Measurements from ENCODE around the gene OR1D5. TPM values are rescaled to one million over a fixed set of nuclear protein-coding genes. Genes with fewer than 3 reads are reported as not detected.

OR1D5 gene
- polyA plus RNA-seq, 1 experiment: not detected

DNA sequence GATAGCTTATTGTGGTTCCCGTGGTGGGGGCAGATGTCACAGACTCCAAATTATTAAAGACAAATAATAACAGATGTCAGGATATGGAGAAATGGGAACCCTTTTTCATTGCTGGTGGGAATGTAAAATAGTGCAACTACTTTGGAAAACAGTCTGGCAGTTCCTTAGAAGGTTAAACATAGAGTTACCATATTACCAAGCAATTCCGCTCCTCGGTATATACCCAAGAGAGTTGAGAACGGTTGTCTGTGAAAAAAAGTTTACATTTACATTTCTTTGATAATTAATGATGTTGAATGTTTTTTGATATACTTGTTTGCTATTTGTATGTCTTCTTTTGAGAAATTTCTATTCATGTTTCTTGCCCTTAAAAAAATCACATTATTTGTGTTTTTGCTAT is 41.2 kb downstream of the OR1D5 start:
- peaks cover 29% of the 10 kb centered on the region for H3K9me3 ChIP-seq (ENCODE audit: control insufficient read depth, insufficient read depth, low read length)
- TF ChIP-seq, protein P1, sequence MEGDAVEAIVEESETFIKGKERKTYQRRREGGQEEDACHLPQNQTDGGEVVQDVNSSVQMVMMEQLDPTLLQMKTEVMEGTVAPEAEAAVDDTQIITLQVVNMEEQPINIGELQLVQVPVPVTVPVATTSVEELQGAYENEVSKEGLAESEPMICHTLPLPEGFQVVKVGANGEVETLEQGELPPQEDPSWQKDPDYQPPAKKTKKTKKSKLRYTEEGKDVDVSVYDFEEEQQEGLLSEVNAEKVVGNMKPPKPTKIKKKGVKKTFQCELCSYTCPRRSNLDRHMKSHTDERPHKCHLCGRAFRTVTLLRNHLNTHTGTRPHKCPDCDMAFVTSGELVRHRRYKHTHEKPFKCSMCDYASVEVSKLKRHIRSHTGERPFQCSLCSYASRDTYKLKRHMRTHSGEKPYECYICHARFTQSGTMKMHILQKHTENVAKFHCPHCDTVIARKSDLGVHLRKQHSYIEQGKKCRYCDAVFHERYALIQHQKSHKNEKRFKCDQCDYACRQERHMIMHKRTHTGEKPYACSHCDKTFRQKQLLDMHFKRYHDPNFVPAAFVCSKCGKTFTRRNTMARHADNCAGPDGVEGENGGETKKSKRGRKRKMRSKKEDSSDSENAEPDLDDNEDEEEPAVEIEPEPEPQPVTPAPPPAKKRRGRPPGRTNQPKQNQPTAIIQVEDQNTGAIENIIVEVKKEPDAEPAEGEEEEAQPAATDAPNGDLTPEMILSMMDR (IDR thresholded peaks at IDR 0.05; ENCODE audit: low read depth, low read length): no peak
- CTCF ChIA-PET: no interaction called here
- DNase-seq (ENCODE audit: low read depth, low spot score): no peak
- H3K27ac ChIP-seq (ENCODE audit: low read depth, low read length): no peak overlapping the region
- H3K4me3 ChIP-seq (ENCODE audit: low read depth, low read length): no peak overlapping the region
- H3K27me3 ChIP-seq (ENCODE audit: control insufficient read depth, insufficient read depth, low read length): no peaks in the 10 kb centered on the region
- POLR2A ChIA-PET: no interaction called here

DNA sequence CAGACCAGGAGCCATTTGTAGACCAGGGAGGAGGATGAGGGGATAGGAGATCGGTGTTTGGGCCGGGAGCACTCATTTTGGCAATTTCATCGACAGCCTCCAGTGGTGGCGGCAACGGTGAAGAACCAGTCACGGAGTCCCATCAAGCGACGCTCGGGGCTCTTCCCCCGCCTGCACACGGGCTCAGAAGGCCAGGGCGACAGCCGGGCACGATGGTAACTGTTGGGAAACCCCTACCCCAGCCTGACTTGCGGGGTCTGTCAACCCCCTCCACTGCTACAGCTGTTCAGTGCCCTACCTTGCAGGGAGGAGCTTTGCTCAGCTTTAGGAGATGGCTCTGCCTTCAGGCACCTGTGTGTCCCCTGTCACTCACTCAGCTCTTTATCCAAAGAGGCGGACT is 43.0 kb downstream of the OR1D5 start:
- no peak for DNase-seq (ENCODE audit: low read depth, low spot score)
- TF ChIP-seq, protein P1 (IDR thresholded peaks at IDR 0.05; ENCODE audit: low read depth, low read length): no peak
- Histone ChIP-seq H3K9me3 (ENCODE audit: control insufficient read depth, insufficient read depth, low read length) (peaks cover 11% of the 10 kb centered on the region), H3K27ac (ENCODE audit: low read depth, low read length) (no peak overlapping the region), H3K27me3 (ENCODE audit: control insufficient read depth, insufficient read depth, low read length) (no peaks in the 10 kb centered on the region), H3K4me3 (ENCODE audit: low read depth, low read length) (no peak overlapping the region)
- CTCF ChIA-PET: no interaction called here
- POLR2A ChIA-PET: no interaction called here

DNA sequence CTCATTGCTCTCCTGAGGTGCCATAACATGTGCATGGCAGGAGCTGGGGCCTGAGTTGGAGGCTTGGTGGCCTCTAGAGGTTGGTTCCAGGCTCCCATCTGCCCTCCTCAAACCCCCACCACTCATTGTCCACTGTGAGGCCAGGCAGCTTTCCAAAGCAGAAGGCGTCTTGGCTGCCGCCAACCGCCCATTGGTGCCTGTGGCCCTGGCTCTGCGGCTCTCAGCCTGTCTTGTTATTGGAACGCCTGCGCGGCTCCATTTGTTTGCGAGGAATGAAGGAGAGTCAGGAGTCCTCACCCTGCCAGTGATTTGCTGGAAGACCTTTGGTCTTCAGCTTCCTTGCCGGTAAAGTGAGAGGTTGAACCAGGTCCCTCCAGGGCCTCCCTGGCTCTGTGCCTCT is 43.6 kb downstream of the OR1D5 start:
- peaks cover 10% of the 10 kb centered on the region for H3K9me3 ChIP-seq (ENCODE audit: control insufficient read depth, insufficient read depth, low read length)
- no peak for DNase-seq (ENCODE audit: low read depth, low spot score)
- TF ChIP-seq, protein P1 (IDR thresholded peaks at IDR 0.05; ENCODE audit: low read depth, low read length): no peak
- H3K27ac ChIP-seq (ENCODE audit: low read depth, low read length): no peak overlapping the region
- CTCF ChIA-PET: no interaction called here
- H3K4me3 ChIP-seq (ENCODE audit: low read depth, low read length): no peak overlapping the region
- POLR2A ChIA-PET: no interaction called here
- H3K27me3 ChIP-seq (ENCODE audit: control insufficient read depth, insufficient read depth, low read length): no peaks in the 10 kb centered on the region

DNA sequence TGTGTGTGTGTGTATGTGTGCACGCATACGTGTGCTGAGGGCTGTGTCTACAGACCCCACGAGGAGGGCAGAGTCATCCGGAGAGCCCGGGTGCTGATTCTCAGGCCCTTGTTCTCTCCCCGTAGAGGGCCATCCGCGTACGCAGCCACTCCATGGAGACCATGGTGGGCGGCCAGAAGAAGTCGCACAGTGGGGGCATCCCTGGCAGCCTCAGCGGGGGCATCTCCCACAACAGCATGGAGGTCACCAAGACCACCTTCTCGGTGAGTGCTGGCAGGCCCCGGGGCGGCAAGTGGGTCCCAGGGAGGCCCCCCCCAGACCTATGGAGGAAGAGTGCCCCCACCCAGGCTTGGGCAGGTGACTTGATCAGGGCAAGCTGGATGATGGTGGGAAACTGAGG is 45.5 kb downstream of the OR1D5 start:
- CTCF ChIA-PET: no interaction called here
- no peak overlapping the region for H3K4me3 ChIP-seq (ENCODE audit: low read depth, low read length)

DNA sequence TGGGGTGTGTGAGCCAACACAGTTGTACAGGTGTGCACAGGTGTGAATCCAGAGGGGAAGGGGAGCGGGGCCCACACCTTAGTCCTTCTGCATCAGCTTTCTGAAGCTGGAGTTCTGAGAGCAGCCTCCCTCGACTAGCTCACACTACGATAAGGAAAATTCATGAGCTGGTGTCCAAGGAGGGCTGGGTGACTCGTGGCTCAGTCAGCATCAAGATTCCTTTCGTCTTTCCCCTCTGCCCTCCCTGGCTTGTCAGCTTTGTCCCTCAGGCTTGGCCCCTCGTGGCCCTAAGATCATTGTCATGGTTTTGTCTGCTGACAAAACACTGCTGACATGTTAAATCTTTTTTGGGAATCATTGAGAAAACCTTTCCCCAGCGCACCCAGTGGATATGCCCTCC is 47.5 kb downstream of the OR1D5 start:
- Histone ChIP-seq H3K4me3 (ENCODE audit: low read depth, low read length) (no peak overlapping the region), H3K9me3 (ENCODE audit: control insufficient read depth, insufficient read depth, low read length) (peaks cover 10% of the 10 kb centered on the region), H3K27ac (ENCODE audit: low read depth, low read length) (peak overlapping the region; percentile 11), H3K27me3 (ENCODE audit: control insufficient read depth, insufficient read depth, low read length) (no peaks in the 10 kb centered on the region)
- ChIA-PET POLR2A (no interaction called here), CTCF (interaction anchor here (0.5 to 6.6 kb wide), 5 partner anchors 10 to 230 kb away, joined by 3 to 101 read pairs (median 4); no protein-coding TSS in a partner anchor)
- DNase-seq (ENCODE audit: low read depth, low spot score): no peak
- TF ChIP-seq, protein P1 (IDR thresholded peaks at IDR 0.05; ENCODE audit: low read depth, low read length): no peak

More for the DNA sequence above, 45.5 kb downstream of the OR1D5 start:
- DNase-seq (ENCODE audit: low read depth, low spot score): no peak
- Histone ChIP-seq H3K27ac (ENCODE audit: low read depth, low read length) (no peak overlapping the region), H3K9me3 (ENCODE audit: control insufficient read depth, insufficient read depth, low read length) (peaks cover 10% of the 10 kb centered on the region), H3K27me3 (ENCODE audit: control insufficient read depth, insufficient read depth, low read length) (no peaks in the 10 kb centered on the region)
- TF ChIP-seq, protein P1 (IDR thresholded peaks at IDR 0.05; ENCODE audit: low read depth, low read length): no peak
- POLR2A ChIA-PET: no interaction called here

Data from AG04450 (cell line).